ENCODE measurements around the gene GOLGA5.
"Not testable (repeated sequence)": the region's sequence is repeated elsewhere in the genome, so short reads cannot be mapped to it uniquely, and the experiment has no call there.

Gene GOLGA5

GRCh38 chr14:92759679-92760523 is 34.2 kb upstream of the GOLGA5 start:
- Histone ChIP-seq H3K4me1 (ENCODE audit: insufficient read depth, low read length) (no peaks in the 10 kb centered on the region), H3K27me3 (ENCODE audit: control insufficient read depth in 1 of 2, insufficient read depth in 2 of 2, low read length in 2 of 2) (no peaks in the 10 kb centered on the region), H3K4me3 (ENCODE audit: low read depth in 1 of 2, low read length in 2 of 2) (no peak overlapping the region), H3K27ac (ENCODE audit: low read depth, low read length) (no peak overlapping the region), H3K9me3 (ENCODE audit: low read length) (no peaks in the 10 kb centered on the region), H3K9ac (ENCODE audit: low read length) (no peak overlapping the region), H3K36me3 (ENCODE audit: insufficient read depth, low read length) (no peaks in the 10 kb centered on the region)

GRCh38 chr14:92760524-92760805 is 33.6 kb upstream of the GOLGA5 start:
- Histone ChIP-seq H3K36me3 (ENCODE audit: insufficient read depth, low read length) (no peaks in the 10 kb centered on the region), H3K27ac (ENCODE audit: low read depth, low read length) (no peak overlapping the region), H3K9ac (ENCODE audit: low read length) (no peak overlapping the region), H3K27me3 (ENCODE audit: control insufficient read depth in 1 of 2, insufficient read depth in 2 of 2, low read length in 2 of 2) (no peaks in the 10 kb centered on the region), H3K4me3 (ENCODE audit: low read depth in 1 of 2, low read length in 2 of 2) (no peak overlapping the region), H3K9me3 (ENCODE audit: low read length) (no peaks in the 10 kb centered on the region), H3K4me1 (ENCODE audit: insufficient read depth, low read length) (no peaks in the 10 kb centered on the region)

- not testable (repeated sequence) for H3K9ac ChIP-seq (ENCODE audit: low read length); H3K27ac ChIP-seq (ENCODE audit: low read depth, low read length); H3K9me3 ChIP-seq (ENCODE audit: low read length)
Observed at GRCh38 chr14:92763666-92764631, 30.2 kb upstream of the GOLGA5 start.

GRCh38 chr14:92768236-92768635 is 25.9 kb upstream of the GOLGA5 start:
- not testable (repeated sequence) for H3K9me3 ChIP-seq (ENCODE audit: low read length); H3K4me1 ChIP-seq (ENCODE audit: insufficient read depth, low read length); H3K9ac ChIP-seq (ENCODE audit: low read length); H3K27me3 ChIP-seq (ENCODE audit: control insufficient read depth in 1 of 2, insufficient read depth in 2 of 2, low read length in 2 of 2); H3K4me3 ChIP-seq (ENCODE audit: low read depth in 1 of 2, low read length in 2 of 2); H3K27ac ChIP-seq (ENCODE audit: low read depth, low read length); H3K36me3 ChIP-seq (ENCODE audit: insufficient read depth, low read length)

More at GRCh38 chr14:92763666-92764631, 30.2 kb upstream of the GOLGA5 start:
- not testable (repeated sequence) for H3K27me3 ChIP-seq (ENCODE audit: control insufficient read depth in 1 of 2, insufficient read depth in 2 of 2, low read length in 2 of 2); H3K36me3 ChIP-seq (ENCODE audit: insufficient read depth, low read length); H3K4me1 ChIP-seq (ENCODE audit: insufficient read depth, low read length); H3K4me3 ChIP-seq (ENCODE audit: low read depth in 1 of 2, low read length in 2 of 2)

GRCh38 chr14:92768795-92769194 is 25.3 kb upstream of the GOLGA5 start:
- H3K27me3 ChIP-seq (ENCODE audit: control insufficient read depth in 1 of 2, insufficient read depth in 2 of 2, low read length in 2 of 2): no peaks in the 10 kb centered on the region
- no peak overlapping the region for H3K9ac ChIP-seq (ENCODE audit: low read length)
- H3K27ac ChIP-seq (ENCODE audit: low read depth, low read length): no peak overlapping the region
- no peaks in the 10 kb centered on the region for H3K4me1 ChIP-seq (ENCODE audit: insufficient read depth, low read length)
- H3K4me3 ChIP-seq (ENCODE audit: low read depth in 1 of 2, low read length in 2 of 2): no peak overlapping the region
- no peaks in the 10 kb centered on the region for H3K9me3 ChIP-seq (ENCODE audit: low read length)
- no peaks in the 10 kb centered on the region for H3K36me3 ChIP-seq (ENCODE audit: insufficient read depth, low read length)

GRCh38 chr14:92770484-92770883 is 23.6 kb upstream of the GOLGA5 start:
- H3K36me3 ChIP-seq (ENCODE audit: insufficient read depth, low read length): no peaks in the 10 kb centered on the region
- no peak overlapping the region for H3K27ac ChIP-seq (ENCODE audit: low read depth, low read length)
- no peaks in the 10 kb centered on the region for H3K4me1 ChIP-seq (ENCODE audit: insufficient read depth, low read length)
- no peaks in the 10 kb centered on the region for H3K27me3 ChIP-seq (ENCODE audit: control insufficient read depth in 1 of 2, insufficient read depth in 2 of 2, low read length in 2 of 2)
- H3K4me3 ChIP-seq (ENCODE audit: low read depth in 1 of 2, low read length in 2 of 2): no peak overlapping the region
- H3K9me3 ChIP-seq (ENCODE audit: low read length): no peaks in the 10 kb centered on the region
- no peak overlapping the region for H3K9ac ChIP-seq (ENCODE audit: low read length)

GRCh38 chr14:92774572-92774971 is 19.5 kb upstream of the GOLGA5 start:
- H3K4me1 ChIP-seq (ENCODE audit: insufficient read depth, low read length): no peaks in the 10 kb centered on the region
- H3K9ac ChIP-seq (ENCODE audit: low read length): no peak overlapping the region
- no peaks in the 10 kb centered on the region for H3K9me3 ChIP-seq (ENCODE audit: low read length)
- H3K27me3 ChIP-seq (ENCODE audit: control insufficient read depth in 1 of 2, insufficient read depth in 2 of 2, low read length in 2 of 2): no peaks in the 10 kb centered on the region
- no peaks in the 10 kb centered on the region for H3K36me3 ChIP-seq (ENCODE audit: insufficient read depth, low read length)
- no peak overlapping the region for H3K4me3 ChIP-seq (ENCODE audit: low read depth in 1 of 2, low read length in 2 of 2)
- H3K27ac ChIP-seq (ENCODE audit: low read depth, low read length): no peak overlapping the region

GRCh38 chr14:92775292-92775691 is 18.8 kb upstream of the GOLGA5 start:
- H3K36me3 ChIP-seq (ENCODE audit: insufficient read depth, low read length); H3K27me3 ChIP-seq (ENCODE audit: control insufficient read depth in 1 of 2, insufficient read depth in 2 of 2, low read length in 2 of 2); H3K27ac ChIP-seq (ENCODE audit: low read depth, low read length); H3K4me3 ChIP-seq (ENCODE audit: low read depth in 1 of 2, low read length in 2 of 2); H3K9ac ChIP-seq (ENCODE audit: low read length); H3K4me1 ChIP-seq (ENCODE audit: insufficient read depth, low read length); H3K9me3 ChIP-seq (ENCODE audit: low read length): not testable (repeated sequence)

GRCh38 chr14:92778868-92779565 is 15.1 kb upstream of the GOLGA5 start:
- not testable (repeated sequence) for H3K36me3 ChIP-seq (ENCODE audit: insufficient read depth, low read length); H3K27ac ChIP-seq (ENCODE audit: low read depth, low read length); H3K4me1 ChIP-seq (ENCODE audit: insufficient read depth, low read length); H3K9me3 ChIP-seq (ENCODE audit: low read length); H3K27me3 ChIP-seq (ENCODE audit: control insufficient read depth in 1 of 2, insufficient read depth in 2 of 2, low read length in 2 of 2); H3K4me3 ChIP-seq (ENCODE audit: low read depth in 1 of 2, low read length in 2 of 2); H3K9ac ChIP-seq (ENCODE audit: low read length)

GRCh38 chr14:92780444-92781232 is 13.5 kb upstream of the GOLGA5 start:
- H3K27me3 ChIP-seq (ENCODE audit: control insufficient read depth in 1 of 2, insufficient read depth in 2 of 2, low read length in 2 of 2): no peaks in the 10 kb centered on the region
- H3K4me3 ChIP-seq (ENCODE audit: low read depth in 1 of 2, low read length in 2 of 2): no peak overlapping the region
- H3K9ac ChIP-seq (ENCODE audit: low read length): no peak overlapping the region
- H3K27ac ChIP-seq (ENCODE audit: low read depth, low read length): no peak overlapping the region
- H3K36me3 ChIP-seq (ENCODE audit: insufficient read depth, low read length): no peaks in the 10 kb centered on the region
- peaks cover 5% of the 10 kb centered on the region for H3K4me1 ChIP-seq (ENCODE audit: insufficient read depth, low read length)
- no peaks in the 10 kb centered on the region for H3K9me3 ChIP-seq (ENCODE audit: low read length)

- no peak overlapping the region for H3K27ac ChIP-seq (ENCODE audit: low read depth, low read length)
- H3K9me3 ChIP-seq (ENCODE audit: low read length): no peaks in the 10 kb centered on the region
- H3K9ac ChIP-seq (ENCODE audit: low read length): no peak overlapping the region
- H3K27me3 ChIP-seq (ENCODE audit: control insufficient read depth in 1 of 2, insufficient read depth in 2 of 2, low read length in 2 of 2): no peaks in the 10 kb centered on the region
- no peak overlapping the region for H3K4me3 ChIP-seq (ENCODE audit: low read depth in 1 of 2, low read length in 2 of 2)
- peaks cover 5% of the 10 kb centered on the region for H3K4me1 ChIP-seq (ENCODE audit: insufficient read depth, low read length)
- no peaks in the 10 kb centered on the region for H3K36me3 ChIP-seq (ENCODE audit: insufficient read depth, low read length)
Observed at GRCh38 chr14:92781350-92781749, 12.8 kb upstream of the GOLGA5 start.
